ENCODE data around the gene EML1.

- no peak for TF ChIP-seq POLR2AphosphoS5 (IDR thresholded peaks at IDR 0.05)
- TF ChIP-seq CTCF (IDR thresholded peaks at IDR 0.05), result no peak
- no peak for TF ChIP-seq POLR2A (IDR thresholded peaks at IDR 0.05; ENCODE audit: low read depth)
- TF ChIP-seq EP300 (IDR thresholded peaks at IDR 0.05), result no peak
Observed at GRCh38 chr14:99951085-99951484, 157.9 kb downstream of the EML1 start.

Measured in esophagus muscularis mucosa (tissue), 4 donors.